GM12874 (cell line): Measurements from ENCODE around the gene GRIA1.

Experiments
- CTCF ChIP-seq: IDR thresholded peaks from 2 replicates; pipeline ENCODE4 v1.5.1; 2011; ENCODE audit warnings: low read depth, mild to moderate bottlenecking, control low read depth, low read length, moderate library complexity; ENCODE audit not compliant: insufficient read depth

GRIA1 gene

GRCh38 chr5:153516504-153517240 is 26.2 kb downstream of the GRIA1 start:
- no peak for TF ChIP-seq CTCF

- TF ChIP-seq CTCF: no peak
Measured at GRCh38 chr5:153517241-153517611, 26.8 kb downstream of the GRIA1 start.

DNA sequence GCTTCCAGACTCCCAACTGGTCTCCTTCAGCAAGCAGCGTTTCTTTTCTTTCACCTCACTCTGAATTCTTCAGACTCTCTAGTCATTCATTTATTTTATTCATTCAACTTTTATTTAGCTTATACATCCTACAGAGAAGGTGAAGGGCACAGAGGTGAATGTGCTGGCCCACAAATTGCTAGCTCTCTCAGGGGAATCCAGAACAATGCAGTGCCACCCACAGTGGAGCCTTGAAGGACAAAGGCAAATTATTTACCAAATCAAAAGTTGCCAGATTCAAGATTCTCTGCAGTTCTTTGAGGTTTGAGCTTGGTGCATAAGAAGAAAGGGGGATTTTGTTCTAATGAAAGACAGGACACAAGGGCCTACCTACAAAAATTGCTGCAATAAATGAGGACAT is 29.7 kb downstream of the GRIA1 start:
- TF ChIP-seq CTCF: no peak

- TF ChIP-seq CTCF: no peak
Measured at GRCh38 chr5:153520952-153521351, 30.5 kb downstream of the GRIA1 start.

GRCh38 chr5:153523211-153523610 is 32.7 kb downstream of the GRIA1 start:
- TF ChIP-seq CTCF: no peak

DNA sequence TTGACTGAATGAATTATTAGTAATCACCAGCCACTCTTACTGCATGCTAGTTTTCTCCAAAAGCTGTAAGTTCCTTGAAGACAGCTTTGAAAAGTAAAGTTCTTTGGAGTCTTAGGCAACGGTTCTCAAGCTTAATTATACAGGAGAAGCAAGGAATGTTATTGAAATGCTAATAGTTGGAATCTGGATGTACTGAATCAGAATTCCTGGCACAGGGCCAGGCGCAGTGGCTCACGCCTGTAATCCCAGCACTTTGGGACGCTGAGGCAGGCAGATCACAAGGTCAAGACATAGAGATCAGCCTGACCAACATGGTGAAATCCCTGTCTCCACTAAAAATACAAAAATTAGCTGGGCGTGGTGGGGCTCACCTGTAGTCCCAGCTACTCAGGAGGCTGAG is 33.4 kb downstream of the GRIA1 start:
- TF ChIP-seq CTCF: no peak

- TF ChIP-seq CTCF: no peak
Measured at GRCh38 chr5:153525536-153525935, 35.1 kb downstream of the GRIA1 start.
